Measurements from ENCODE around the gene SLC36A3. TPM values are rescaled to one million over a fixed set of nuclear protein-coding genes. Genes with fewer than 3 reads are reported as not detected.

The SLC36A3 gene
- total and polyA plus RNA-seq, 2 of the 4 experiments (the other 2 are of a cell fraction), result not detected

DNA sequence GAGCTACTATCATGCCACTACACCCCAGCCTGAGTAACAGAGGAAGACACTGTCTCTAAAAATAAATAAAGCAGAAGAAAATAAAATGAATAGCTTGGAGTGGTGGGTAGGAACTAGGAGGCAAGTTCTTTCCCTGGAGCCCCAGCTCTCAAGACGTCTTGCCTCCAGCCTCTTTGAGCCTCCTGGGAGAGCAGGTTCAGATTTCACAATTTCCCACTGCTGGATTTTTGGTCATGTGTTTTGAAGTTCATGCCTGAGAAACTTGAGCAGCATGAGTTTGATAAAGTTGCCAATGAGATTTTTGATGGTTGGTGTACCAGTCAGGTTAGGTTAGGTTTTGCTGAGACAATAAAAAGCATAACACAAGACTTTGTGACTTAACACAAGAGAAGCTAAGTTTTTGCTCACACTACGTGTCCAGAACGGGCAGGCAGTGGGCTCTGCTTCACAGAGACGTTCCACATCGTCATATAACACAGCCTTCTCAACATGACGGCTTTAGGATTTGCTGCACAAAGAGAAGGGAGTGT is 75.6 kb downstream of the SLC36A3 start:
- no peak overlapping the region for H4K8ac ChIP-seq (ENCODE audit: low read depth in 2 of 2, low read length in 2 of 2)
- H3K4me3 ChIP-seq (ENCODE audit: insufficient read depth, low read depth, low read length), result no peak overlapping the region
- no peaks in the 10 kb centered on the region for H3K9me3 ChIP-seq (ENCODE audit: control insufficient read depth, insufficient read depth, low read length)
- H3K9me1 ChIP-seq (ENCODE audit: insufficient read depth, low read length), result no peaks in the 10 kb centered on the region
- no peak overlapping the region for H3K56ac ChIP-seq (ENCODE audit: extremely low read depth, insufficient read depth, low read length)
- no peak overlapping the region for H2BK15ac ChIP-seq (ENCODE audit: low read depth, low read length)
- no peaks in the 10 kb centered on the region for H3K79me1 ChIP-seq (ENCODE audit: low read depth in 1 of 2, low read length in 2 of 2)
- no peak overlapping the region for H2BK120ac ChIP-seq (ENCODE audit: low read depth, low read length)
- H3K9ac ChIP-seq (ENCODE audit: low read depth, low read length), result no peak overlapping the region
- no peak overlapping the region for H4K5ac ChIP-seq (ENCODE audit: low read depth, low read length)
- BruUV-seq (replicated peaks), result no TSS peak
- H2BK5ac ChIP-seq (ENCODE audit: low read depth, low read length, poor library complexity, severe bottlenecking), result no peak overlapping the region
- no peak overlapping the region for H3K14ac ChIP-seq (replicated peaks; ENCODE audit: low read depth, low read length)
- no peaks in the 10 kb centered on the region for H4K20me1 ChIP-seq (ENCODE audit: insufficient read depth, low read length)
- H4K91ac ChIP-seq (ENCODE audit: insufficient read depth, low read depth, low read length), result no peak overlapping the region
- in situ Hi-C loops (cut with MboI; ENCODE audit: low sequenced_read_pairs), result no loop called here
- H3K36me3 ChIP-seq (ENCODE audit: control insufficient read depth, insufficient read depth, low read length), result no peaks in the 10 kb centered on the region
- DNase-seq, result no peak
- H3K4me1 ChIP-seq (ENCODE audit: control insufficient read depth, insufficient read depth, low read length), result no peaks in the 10 kb centered on the region
- no CpG with 5 or more reads among the region's 6 CpGs for WGBS, 2 experiments (ENCODE audit: extremely low coverage in 2 of 2, insufficient read length in 1 of 2)
- H2AFZ ChIP-seq (replicated peaks; ENCODE audit: low read length, poor library complexity), result no peak overlapping the region
- H3K18ac ChIP-seq (ENCODE audit: low read depth, low read length), result no peak overlapping the region
- H2AK5ac ChIP-seq (ENCODE audit: low read depth, low read length), result no peak overlapping the region
- no peak overlapping the region for H2AK9ac ChIP-seq (replicated peaks; ENCODE audit: low read depth, low read length, poor library complexity)
- no peak overlapping the region for H3K27ac ChIP-seq (ENCODE audit: insufficient read depth, low read length)
- no peak overlapping the region for H2BK20ac ChIP-seq (ENCODE audit: low read depth, low read length)
- peaks cover 25% of the 10 kb centered on the region for H3K27me3 ChIP-seq (ENCODE audit: control insufficient read depth, insufficient read depth, low read length)
- CTCF ChIA-PET, result interaction anchor here (0.5 to 1.4 kb wide), 2 partner anchors 11 to 25 kb away, joined by 3 to 5 read pairs; no protein-coding TSS in a partner anchor
- TF ChIP-seq CEBPB (IDR thresholded peaks at IDR 0.05; ENCODE audit: low read depth, low read length) (no peak), ELK1 (IDR thresholded peaks at IDR 0.05; ENCODE audit: borderline replicate concordance, low read depth, low read length) (no peak), CHD1 (IDR thresholded peaks at IDR 0.05; ENCODE audit: low read depth, low read length) (no peak), CTCF (conservative IDR thresholded peaks at IDR 0.05; ENCODE audit: low read depth, low read length) (no peak), FOS (IDR thresholded peaks at IDR 0.05; ENCODE audit: low read depth, low read length) (no peak), RCOR1 (IDR thresholded peaks at IDR 0.05; ENCODE audit: insufficient replicate concordance, low read length) (no peak), SMC3 (IDR thresholded peaks at IDR 0.05; ENCODE audit: low read depth, low read length) (no peak), RFX5 (IDR thresholded peaks at IDR 0.05; ENCODE audit: low read depth, low read length) (no peak), NFE2L2 (IDR thresholded peaks at IDR 0.05; ENCODE audit: low read depth, low read length) (no peak), RAD21 (IDR thresholded peaks at IDR 0.05; ENCODE audit: low read length) (no peak)
- dilution Hi-C loops (cut with HindIII; ENCODE audit: low sequenced_read_pairs, unreplicated experiment), result no loop called here
- no peak overlapping the region for H3K4me2 ChIP-seq (ENCODE audit: low read depth, low read length)
- ATAC-seq (ENCODE audit: low read depth), result no peak
- no peak overlapping the region for H3K23ac ChIP-seq (ENCODE audit: low read depth, low read length)
- no peak overlapping the region for H3K4ac ChIP-seq (ENCODE audit: low read depth, low read length)
- POLR2A ChIA-PET (ENCODE audit: unreplicated experiment), result no interaction called here
- intact Hi-C loops (cut with micrococcal nuclease), result no loop called here

Measured in IMR-90 (cell line).